Measurements from ENCODE around the gene RPL13A.

DNA sequence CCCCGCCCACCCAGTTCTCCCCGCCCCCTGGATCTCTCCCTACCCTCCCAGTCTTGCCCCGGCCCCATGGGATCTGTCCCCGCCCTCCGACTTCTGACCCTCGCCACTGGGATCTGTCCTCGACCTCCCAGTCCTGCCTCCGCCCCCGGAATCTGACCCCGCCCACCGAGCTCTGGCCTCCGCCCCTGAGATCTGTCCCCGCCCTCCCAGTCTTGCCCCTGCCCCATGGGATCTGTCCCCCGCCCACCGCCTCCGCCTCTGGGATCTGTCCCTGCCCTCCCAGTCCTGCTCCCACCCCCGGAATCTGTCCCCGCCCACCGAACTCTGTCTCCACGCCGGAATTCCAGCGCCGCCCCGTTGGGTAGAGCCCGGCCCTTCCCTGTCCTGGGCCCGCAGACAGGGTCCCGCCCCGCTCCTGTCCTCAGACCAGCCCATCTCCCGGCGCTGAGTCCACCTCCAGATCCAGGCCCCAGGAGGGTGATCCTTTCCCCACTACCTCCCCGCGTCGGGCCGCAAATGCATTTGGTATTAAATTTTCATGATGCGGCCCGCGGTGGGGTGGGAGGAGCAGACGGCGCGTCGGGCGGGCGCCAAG, 44.5 kb upstream of the RPL13A start:
- TF ChIP-seq EZH2 (IDR thresholded peaks at IDR 0.05; ENCODE audit: borderline replicate concordance, low read length): no peak
- TF ChIP-seq, protein P1, sequence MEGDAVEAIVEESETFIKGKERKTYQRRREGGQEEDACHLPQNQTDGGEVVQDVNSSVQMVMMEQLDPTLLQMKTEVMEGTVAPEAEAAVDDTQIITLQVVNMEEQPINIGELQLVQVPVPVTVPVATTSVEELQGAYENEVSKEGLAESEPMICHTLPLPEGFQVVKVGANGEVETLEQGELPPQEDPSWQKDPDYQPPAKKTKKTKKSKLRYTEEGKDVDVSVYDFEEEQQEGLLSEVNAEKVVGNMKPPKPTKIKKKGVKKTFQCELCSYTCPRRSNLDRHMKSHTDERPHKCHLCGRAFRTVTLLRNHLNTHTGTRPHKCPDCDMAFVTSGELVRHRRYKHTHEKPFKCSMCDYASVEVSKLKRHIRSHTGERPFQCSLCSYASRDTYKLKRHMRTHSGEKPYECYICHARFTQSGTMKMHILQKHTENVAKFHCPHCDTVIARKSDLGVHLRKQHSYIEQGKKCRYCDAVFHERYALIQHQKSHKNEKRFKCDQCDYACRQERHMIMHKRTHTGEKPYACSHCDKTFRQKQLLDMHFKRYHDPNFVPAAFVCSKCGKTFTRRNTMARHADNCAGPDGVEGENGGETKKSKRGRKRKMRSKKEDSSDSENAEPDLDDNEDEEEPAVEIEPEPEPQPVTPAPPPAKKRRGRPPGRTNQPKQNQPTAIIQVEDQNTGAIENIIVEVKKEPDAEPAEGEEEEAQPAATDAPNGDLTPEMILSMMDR (IDR thresholded peaks at IDR 0.05; ENCODE audit: low read length): no peak
